Activated CD4-positive, alpha-beta T cell treated with anti-CD3 and anti-CD28 coated beads for 24 hours (primary cell): ENCODE results near the gene ZNF516.
A peak's percentile ranks its signal among the peaks of the same experiment; 100 is the strongest.

Source experiments
- DNase-seq, 2 donors: peaks; one replicate each; pipeline ENCODE4 v3.0.0-alpha.2; 2020; ENCODE audit warnings: low read depth in 2 of 2

The ZNF516 gene

GRCh38 chr18:76421685-76422078, 73.4 kb downstream of the ZNF516 start:
- DNase-seq, result no peak

DNA sequence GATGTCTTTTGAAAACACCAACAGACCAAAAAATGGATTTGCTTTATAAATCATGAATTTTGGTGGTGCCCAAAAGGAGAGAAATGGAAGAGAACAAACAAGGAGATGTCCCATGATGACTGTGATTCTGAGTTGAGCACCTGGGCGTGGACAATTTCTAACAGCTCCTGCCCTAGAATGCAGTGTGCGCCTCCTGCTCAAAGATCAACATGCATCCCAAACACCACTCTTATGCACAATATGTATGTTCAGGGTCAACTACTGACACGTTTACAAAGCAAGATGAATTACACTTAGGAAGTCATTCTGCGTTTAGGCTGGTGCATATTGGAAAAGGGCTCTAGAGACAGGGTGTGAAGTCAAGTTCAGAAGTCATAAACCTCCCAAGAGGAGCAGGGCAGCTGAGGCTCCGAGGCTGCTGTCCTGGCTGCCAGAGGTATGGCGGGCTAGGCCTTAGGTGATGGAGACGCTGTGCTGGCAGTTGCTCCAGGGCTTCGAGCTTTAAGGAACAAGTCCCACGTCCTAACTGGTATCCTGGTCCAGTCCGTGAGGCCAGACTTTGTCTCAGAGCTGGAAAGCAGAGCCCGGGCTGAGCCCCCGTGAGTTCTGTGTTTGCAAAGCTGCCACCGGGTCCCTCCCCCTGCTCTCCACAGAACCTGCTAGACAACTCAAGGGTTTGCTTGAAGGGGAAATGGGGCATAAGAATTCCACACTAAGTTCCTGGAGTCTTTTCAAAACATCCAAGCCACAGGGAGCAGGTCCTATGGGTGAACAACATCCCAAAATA, 74.0 kb downstream of the ZNF516 start:
- no peak for DNase-seq

DNA sequence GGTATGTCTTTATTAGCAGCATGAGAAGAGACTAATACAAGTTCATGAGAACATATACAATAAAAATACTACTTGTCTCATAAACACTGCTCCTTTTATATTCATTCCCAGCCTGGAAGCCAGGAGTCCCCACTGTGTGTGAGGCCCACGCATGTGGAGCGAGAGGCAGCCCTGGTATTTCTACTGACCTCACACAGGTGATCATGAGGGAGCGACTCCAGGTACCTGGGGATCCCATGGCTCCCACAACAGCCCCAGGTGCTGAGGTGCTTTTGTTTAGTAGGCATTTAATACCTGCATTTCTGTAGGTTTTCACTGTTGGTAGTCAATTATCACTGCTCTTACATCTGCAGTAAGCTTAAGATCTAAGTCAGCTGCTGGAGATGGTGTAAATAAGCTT, 75.2 kb downstream of the ZNF516 start:
- no peak for DNase-seq

DNA sequence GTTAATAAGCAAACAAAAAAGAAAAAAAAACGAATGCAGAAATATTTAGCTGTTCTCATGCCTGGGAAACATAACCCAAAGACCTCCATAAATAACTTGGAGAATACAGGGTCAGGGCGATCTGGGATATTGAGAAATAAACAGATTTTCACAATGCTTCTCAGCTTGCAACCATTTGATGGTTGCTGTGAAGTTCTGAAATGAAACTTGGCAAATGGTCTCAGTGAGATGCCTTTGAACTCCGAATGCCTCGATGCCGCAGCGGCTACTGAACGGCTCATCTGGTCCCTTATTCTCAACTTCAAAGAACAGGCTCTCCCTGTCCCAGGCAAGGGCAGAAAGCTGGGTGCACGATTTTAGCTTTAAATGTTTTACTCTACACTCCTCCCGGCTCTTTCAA, 78.1 kb downstream of the ZNF516 start:
- DNase-seq, result no peak

DNA sequence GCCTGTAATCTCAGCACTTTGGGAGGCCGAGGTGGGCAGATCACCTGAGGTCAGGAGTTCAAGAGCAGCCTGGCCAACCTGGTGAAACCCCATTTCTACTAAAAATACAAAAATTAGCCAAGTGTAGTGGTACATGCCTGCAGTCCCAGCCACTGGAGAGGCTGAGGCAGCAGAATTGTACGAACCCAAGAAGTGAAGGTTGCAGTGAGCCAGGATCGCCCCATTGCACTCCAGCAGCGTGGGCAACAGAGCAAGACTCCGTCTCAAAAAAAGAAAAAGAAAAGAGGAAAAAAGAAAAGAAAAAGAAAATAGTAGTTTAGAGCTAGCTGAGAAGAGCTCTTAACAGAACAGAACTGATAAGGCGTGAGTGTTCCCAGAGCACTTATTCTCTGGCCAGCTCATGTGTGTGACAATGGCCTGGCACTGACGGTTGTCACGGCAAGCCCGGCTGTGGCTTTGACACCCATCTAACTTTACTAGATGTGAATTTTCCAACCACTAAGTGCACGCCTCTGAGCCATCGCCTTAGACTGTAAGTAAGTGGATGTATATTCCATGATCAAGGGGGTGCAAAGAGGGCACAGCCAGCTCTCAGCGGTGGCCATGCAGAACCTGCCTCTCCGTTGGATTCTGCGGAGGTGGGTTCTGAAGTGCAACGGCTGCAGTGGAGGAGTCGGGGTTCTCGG, 80.0 kb downstream of the ZNF516 start:
- no peak for DNase-seq

GRCh38 chr18:76412818-76413565, 82.0 kb downstream of the ZNF516 start:
- no peak for DNase-seq

DNA sequence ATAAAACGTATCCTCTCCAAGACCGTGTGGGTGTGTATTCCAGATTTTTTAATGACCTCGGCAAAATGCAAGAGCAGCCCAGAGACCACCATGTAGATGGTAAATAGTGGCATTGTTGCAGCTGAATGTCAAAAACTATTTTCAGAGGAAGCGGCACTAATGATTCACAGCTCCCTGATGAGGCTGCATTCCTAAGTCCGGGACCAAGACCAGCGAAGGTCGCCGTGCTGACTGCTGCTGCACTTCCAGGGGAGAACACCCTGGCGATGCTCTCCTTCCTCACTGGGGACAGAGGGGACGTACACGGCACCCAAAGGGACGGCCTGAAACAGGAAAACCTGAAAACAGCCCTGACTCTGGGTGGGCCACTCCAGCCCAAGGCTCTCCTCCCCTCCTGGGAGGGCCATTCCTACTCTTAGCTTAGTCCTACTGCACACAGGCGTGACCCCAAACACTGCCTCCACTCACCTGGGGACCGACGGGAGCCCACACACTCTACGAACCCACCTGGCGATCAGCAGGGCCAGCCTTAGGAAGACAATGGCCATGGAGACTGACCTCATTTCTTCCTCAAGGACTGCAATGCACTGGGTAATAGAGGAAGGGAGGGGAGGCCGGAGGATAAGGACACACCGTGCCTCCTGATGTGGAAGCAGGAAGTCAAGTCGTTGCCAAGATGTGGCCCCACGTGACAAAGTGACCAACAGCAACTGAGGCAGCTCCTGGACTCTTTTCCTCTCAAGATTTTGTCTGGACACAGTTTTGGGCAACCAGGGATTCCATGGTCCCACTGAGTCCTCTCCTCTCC, 82.8 kb downstream of the ZNF516 start:
- DNase-seq, result no peak

GRCh38 chr18:76410660-76411417, 84.2 kb downstream of the ZNF516 start:
- DNase-seq, result peak in 1 of 2 donors; percentile 11

DNA sequence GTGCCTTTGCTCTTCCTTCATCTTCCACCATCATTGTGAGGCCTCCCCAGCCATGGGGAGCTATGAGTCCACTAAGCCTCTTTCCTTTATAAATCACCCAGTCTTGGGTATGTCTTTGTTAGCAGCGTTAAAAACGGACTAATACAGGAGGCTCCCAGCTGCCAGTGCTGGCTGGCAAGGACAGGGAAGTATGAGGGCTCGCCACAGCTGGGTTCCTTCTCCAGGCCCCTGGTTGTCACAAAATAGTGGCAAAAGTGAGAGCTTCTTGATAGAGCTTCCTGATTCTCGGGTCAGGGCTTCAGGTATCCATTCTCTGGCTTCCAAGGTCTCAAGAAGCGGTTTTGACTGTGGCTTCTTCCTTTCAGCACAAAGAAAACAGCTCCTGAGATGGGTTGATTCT, 85.0 kb downstream of the ZNF516 start:
- no peak for DNase-seq

DNA sequence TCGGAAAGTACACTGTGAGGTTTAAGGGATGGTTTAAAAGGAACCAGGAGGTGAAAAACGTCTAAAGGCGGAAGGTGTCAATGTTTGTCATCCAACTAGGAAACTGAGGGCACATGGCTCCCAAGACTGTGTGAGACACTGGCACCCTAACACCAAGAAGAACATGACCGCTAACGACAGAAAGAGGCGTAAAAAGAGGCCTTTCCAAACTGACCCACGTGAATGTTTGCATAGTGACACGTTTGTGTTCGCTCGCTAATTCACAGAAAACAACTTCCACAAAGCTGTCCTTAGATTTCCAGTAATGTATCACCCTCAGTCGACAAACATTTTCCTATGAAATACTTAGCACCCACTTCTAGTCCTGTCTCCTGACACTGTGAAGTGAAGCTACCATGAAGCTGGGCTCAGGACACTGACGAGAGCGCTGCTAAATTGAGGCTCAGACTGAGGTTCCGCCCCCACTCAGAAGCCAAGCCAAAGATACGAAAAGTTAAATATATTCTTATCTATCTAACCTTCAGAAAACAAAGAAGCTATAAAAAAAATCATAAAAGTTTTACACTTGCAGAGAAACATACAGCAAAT, 86.5 kb downstream of the ZNF516 start:
- no peak for DNase-seq

DNA sequence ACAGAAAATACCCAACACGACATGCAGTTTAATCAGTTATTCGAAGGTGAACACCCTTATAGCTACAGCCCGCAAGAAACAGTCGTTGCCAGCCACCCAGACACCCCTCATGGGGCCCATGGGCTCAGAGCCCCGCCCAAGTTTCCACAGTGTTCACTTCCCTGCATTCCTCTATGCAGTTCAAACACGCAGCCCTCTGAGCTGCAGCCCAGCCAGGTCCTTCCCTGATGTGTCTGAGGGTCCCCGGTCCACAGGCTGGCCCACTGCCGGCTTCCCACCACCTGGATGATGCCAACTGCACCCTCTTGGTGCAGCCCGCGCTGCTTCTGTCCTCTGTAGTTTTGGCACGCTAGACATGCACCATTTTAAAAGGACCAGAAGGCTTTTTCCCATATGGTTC, 87.4 kb downstream of the ZNF516 start:
- DNase-seq, result no peak

DNA sequence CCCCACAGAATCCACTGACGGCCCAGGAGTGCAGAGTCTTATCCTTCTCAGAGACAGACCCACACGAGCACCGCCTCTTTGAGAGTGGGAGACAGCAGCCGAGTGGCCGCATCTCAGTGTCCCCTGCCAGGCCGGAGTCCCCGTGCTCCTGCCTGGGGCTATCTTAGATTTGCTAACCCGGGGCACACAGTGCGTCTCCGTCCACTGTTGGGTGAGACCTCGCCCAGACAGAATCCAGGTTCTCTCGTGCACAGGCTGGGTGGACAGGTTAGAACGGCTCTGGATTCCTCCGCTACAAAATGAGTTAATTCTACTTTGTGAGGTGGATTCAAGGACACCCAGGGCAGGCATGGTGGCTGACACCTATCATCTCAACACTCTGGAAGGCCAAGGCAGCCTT, 88.3 kb downstream of the ZNF516 start:
- DNase-seq, result no peak

GRCh38 chr18:76405681-76406356, 89.2 kb downstream of the ZNF516 start:
- DNase-seq, result peak in 1 of 2 donors; percentile 55

DNA sequence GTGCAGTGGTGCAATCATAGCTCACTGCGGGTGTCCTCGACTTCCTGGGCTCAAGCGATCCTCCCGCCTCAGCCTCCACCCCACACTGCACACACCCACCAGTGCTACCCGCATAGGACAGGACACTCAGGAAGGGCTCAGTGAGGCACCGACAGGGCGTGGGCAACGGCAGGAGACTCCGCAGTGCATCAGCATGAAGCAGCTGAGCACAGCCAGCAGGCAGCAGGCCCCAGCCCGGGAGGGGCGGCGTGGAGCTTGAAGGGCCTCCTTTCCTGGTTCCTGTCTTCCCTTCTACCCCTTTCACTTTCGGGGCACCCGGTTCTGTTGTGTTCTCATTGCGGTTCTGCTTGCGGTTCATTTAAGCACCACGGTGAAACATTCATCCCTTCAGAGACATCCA, 89.8 kb downstream of the ZNF516 start:
- DNase-seq, result no peak

DNA sequence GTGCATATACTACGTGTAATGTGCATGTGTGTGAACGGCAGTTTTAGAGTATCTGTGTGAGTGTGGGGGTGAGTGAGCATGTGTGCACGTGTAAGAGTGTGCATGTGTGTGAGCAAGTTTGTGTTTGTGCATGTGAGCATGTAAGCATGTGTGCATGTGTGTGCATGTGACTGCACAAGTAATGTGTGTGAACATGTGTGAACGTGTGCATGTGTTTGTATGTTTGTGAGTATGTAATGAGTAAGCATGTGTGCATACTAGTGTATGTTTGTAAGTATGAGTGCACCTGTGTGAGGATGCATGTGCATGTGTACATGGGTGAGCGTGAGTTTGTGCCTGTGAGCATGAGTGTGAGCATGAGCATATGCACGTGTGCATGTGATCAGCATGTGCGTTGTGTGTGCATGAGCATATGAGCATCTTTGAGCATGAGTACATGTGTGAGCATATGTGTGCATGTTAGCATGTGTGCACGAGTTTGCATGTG, 90.7 kb downstream of the ZNF516 start:
- DNase-seq, result no peak

DNA sequence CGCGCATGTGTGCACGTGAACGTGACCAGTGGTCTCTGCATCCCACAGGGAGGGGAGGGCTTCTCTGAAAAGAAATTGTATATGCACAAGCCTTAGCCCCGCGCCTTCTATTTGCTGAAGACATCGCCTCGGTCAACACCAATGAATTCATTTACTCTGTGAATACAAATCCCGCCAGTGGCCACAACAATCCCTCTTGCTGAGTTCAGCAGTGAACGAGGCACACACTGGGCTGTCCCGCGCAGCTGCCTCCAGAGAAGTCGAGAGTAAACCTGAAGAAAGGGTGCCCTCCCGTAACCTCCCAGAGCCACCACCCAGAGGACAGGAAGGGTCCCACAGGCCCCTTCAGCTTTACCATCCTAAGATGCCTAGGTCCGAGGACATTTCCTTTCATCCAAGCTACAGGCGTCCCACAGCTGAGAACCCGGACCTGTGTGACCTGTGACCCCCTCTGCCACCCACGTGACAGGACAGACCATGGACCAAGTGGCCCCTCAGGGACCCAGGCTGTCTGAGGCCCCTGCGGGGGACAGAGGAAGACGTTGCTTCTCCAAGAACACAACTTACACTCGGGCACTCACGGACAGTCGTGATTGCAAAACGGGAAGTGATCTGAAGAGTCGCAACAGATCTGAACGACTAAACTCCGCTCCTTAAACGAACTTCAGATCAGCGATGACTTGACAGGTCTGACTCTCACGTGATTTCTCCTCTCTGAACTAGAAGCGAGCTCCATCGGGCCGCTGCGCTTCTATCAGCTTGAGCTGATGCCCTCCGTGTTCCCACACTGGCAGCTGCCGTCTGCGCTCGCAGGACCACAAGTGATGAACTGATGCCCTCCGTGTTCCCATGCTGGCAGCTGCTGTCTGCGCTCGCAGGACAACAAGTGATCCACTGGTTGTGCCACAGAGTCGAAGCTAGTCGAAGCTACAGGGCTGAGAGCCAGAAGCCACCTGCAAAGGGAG, 92.7 kb downstream of the ZNF516 start:
- DNase-seq, result no peak

GRCh38 chr18:76401498-76401897, 93.5 kb downstream of the ZNF516 start:
- no peak for DNase-seq

DNA sequence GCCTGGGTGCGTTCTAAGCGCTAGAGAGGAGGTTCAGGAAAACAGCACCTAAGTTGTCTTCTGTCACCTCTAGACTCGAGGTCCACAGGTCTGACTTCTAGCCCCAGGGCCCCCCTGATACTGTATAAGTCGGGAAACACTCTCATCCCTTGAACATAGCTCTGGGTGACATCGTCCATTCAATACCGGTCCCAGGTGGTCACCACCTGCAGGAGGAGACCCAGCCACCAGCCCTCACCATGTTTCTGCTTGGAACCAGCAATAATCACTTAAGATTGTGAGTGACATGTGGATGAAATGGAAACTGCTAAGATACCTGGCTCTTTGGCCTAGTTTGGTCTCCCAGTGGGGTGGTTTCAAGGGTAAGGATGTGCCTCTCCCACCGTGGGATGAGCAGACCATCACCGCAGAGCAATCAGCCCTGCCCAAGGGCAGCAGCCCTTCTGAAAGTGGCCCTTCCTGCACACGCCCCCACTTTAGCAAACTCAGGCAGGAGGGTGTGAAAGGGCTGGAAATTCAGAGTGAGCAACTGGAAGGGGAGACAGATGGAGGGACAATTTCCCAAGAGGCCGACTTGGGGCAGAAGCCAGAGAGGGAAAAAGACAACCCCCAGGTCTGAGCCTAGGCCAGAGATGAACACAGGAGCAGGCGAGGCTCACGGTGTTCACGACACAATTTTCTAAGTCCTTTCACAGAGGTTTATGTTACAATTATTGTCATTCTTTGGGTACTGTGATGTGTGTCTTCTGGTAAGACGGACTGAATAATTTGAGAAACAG, 95.2 kb downstream of the ZNF516 start:
- no peak for DNase-seq
